ENCODE results near the gene SNRNP27. TPM values are rescaled to one million over a fixed set of nuclear protein-coding genes. Genes with fewer than 3 reads are reported as not detected.

SNRNP27 gene
- total RNA-seq, 1 experiment from 2014 or later = 76.3 TPM

GRCh38 chr2:69933254-69933828 is 39.6 kb downstream of the SNRNP27 start:
- Histone ChIP-seq H3K4me1 (ENCODE audit: insufficient read depth, low read length, poor library complexity, severe bottlenecking) (no peaks in the 10 kb centered on the region), H3K27ac (ENCODE audit: low read depth, low read length, poor library complexity, severe bottlenecking) (no peak overlapping the region), H3K4me3 (ENCODE audit: low read depth, low read length, poor library complexity, severe bottlenecking) (no peak overlapping the region), H3K27me3 (replicated peaks; ENCODE audit: insufficient read depth, low read depth, low read length, poor library complexity) (no peaks in the 10 kb centered on the region), H3K9me3 (ENCODE audit: low read depth, low read length, poor library complexity, severe bottlenecking) (no peaks in the 10 kb centered on the region), H3K36me3 (ENCODE audit: insufficient read depth, low read length, poor library complexity, severe bottlenecking) (no peaks in the 10 kb centered on the region)
- ChIA-PET POLR2A (ENCODE audit: low non-redundant PET) (interaction anchor here (0.6 kb wide), 1 partner anchor 19 kb away, joined by 7 read pairs; the partner anchor contains the start of gene MXD1), CTCF (no interaction called here)
- TF ChIP-seq CTCF (conservative IDR thresholded peaks at IDR 0.05; ENCODE audit: low read depth, low read length) = no peak
- TF ChIP-seq EZH2 (IDR thresholded peaks at IDR 0.05; ENCODE audit: borderline replicate concordance, low read depth, low read length, poor library complexity, severe bottlenecking) = no peak
- no TSS peak for BruUV-seq (replicated peaks)
- intact Hi-C loops (cut with micrococcal nuclease; ENCODE audit: unreplicated experiment) = no loop called here
- no peak for DNase-seq (ENCODE audit: low spot score)

DNA sequence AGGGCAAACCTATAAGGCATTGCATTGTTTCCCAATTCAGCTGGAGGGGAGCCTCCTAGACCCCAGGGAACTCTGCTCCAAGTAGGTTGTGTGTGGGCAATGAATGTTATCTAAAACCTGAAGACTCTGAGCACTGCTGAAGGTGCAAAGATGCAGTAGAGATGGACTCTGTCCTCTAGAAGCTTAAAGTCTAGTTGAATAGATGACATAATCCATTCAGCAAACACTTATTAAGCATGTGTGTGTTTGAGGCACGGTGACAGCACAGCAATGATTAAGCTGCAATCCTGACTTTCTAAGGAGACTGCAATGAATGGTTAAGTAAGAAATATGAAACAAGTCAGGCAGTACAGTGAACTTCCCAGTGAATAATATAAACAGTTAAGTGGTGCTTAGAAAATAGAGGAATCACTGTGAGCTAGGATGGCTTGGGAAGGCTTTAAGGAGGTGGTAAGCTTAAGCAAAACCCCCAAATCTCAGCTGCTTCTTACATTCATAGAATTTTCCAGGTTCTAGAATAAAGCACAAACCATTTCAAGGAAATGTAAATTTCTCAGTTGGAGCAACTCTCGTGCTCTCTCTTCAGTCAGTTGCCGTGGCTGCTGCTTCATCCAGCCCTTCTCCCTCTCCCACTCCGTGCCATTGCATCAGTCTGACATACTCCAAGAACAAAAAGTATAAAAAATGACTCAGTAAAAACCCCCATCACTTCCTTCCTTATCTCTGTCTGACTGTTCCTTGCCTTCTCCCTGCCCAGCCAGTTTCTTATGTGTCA is 40.3 kb downstream of the SNRNP27 start:
- H3K27ac ChIP-seq (ENCODE audit: low read depth, low read length, poor library complexity, severe bottlenecking) = no peak overlapping the region
- no peak overlapping the region for H3K4me3 ChIP-seq (ENCODE audit: low read depth, low read length, poor library complexity, severe bottlenecking)
- TF ChIP-seq CTCF (conservative IDR thresholded peaks at IDR 0.05; ENCODE audit: low read depth, low read length) (no peak), EZH2 (IDR thresholded peaks at IDR 0.05; ENCODE audit: borderline replicate concordance, low read depth, low read length, poor library complexity, severe bottlenecking) (no peak)
- no peaks in the 10 kb centered on the region for H3K9me3 ChIP-seq (ENCODE audit: low read depth, low read length, poor library complexity, severe bottlenecking)
- H3K36me3 ChIP-seq (ENCODE audit: insufficient read depth, low read length, poor library complexity, severe bottlenecking) = no peaks in the 10 kb centered on the region
- no peaks in the 10 kb centered on the region for H3K4me1 ChIP-seq (ENCODE audit: insufficient read depth, low read length, poor library complexity, severe bottlenecking)
- no peaks in the 10 kb centered on the region for H3K27me3 ChIP-seq (replicated peaks; ENCODE audit: insufficient read depth, low read depth, low read length, poor library complexity)
- BruUV-seq (replicated peaks) = no TSS peak
- DNase-seq (ENCODE audit: low spot score) = no peak
- ChIA-PET POLR2A (ENCODE audit: low non-redundant PET) (no interaction called here), CTCF (no interaction called here)
- intact Hi-C loops (cut with micrococcal nuclease; ENCODE audit: unreplicated experiment) = no loop called here

GRCh38 chr2:69934614-69934908 is 40.8 kb downstream of the SNRNP27 start:
- intact Hi-C loops (cut with micrococcal nuclease; ENCODE audit: unreplicated experiment) = no loop called here
- Histone ChIP-seq H3K4me3 (ENCODE audit: low read depth, low read length, poor library complexity, severe bottlenecking) (no peak overlapping the region), H3K4me1 (ENCODE audit: insufficient read depth, low read length, poor library complexity, severe bottlenecking) (no peaks in the 10 kb centered on the region), H3K36me3 (ENCODE audit: insufficient read depth, low read length, poor library complexity, severe bottlenecking) (no peaks in the 10 kb centered on the region), H3K27me3 (replicated peaks; ENCODE audit: insufficient read depth, low read depth, low read length, poor library complexity) (no peaks in the 10 kb centered on the region), H3K9me3 (ENCODE audit: low read depth, low read length, poor library complexity, severe bottlenecking) (no peaks in the 10 kb centered on the region), H3K27ac (ENCODE audit: low read depth, low read length, poor library complexity, severe bottlenecking) (no peak overlapping the region)
- TF ChIP-seq CTCF (conservative IDR thresholded peaks at IDR 0.05; ENCODE audit: low read depth, low read length) (no peak), EZH2 (IDR thresholded peaks at IDR 0.05; ENCODE audit: borderline replicate concordance, low read depth, low read length, poor library complexity, severe bottlenecking) (no peak)
- ChIA-PET POLR2A (ENCODE audit: low non-redundant PET) (no interaction called here), CTCF (no interaction called here)
- no TSS peak for BruUV-seq (replicated peaks)
- DNase-seq (ENCODE audit: low spot score) = no peak
